Right lobe of liver (tissue), 4 donors: ENCODE measurements around the gene DYRK2.

Experiments used
- POLR2A ChIP-seq: fragments of 450-650 bp; IDR thresholded peaks from one replicate; pipeline ENCODE4 v1.6.1; 2017; ENCODE audit warnings: antibody characterized with exemption, mild to moderate bottlenecking
- TF ChIP-seq, protein P1 (sequence below), 4 donors: fragments of 200-600 bp in 3 of 4; fragments of 450-650 bp in 1 of 4; IDR thresholded peaks; one replicate each; pipeline versions ENCODE4 v1.5.1 to v1.8.0; 2016 to 2022; ENCODE audit warnings: antibody characterized with exemption in 4 of 4, mild to moderate bottlenecking in 2 of 4
- donor health status: DM: no; HTN: no; CAD: no.
- donor health status: DM: no; HTN: no; CAD: no.
- donor health status: DM: no; HTN: yes; CAD: no.

GRCh38 chr12:67693894-67694293 is 45.3 kb downstream of the DYRK2 start:
- TF ChIP-seq, protein P1, sequence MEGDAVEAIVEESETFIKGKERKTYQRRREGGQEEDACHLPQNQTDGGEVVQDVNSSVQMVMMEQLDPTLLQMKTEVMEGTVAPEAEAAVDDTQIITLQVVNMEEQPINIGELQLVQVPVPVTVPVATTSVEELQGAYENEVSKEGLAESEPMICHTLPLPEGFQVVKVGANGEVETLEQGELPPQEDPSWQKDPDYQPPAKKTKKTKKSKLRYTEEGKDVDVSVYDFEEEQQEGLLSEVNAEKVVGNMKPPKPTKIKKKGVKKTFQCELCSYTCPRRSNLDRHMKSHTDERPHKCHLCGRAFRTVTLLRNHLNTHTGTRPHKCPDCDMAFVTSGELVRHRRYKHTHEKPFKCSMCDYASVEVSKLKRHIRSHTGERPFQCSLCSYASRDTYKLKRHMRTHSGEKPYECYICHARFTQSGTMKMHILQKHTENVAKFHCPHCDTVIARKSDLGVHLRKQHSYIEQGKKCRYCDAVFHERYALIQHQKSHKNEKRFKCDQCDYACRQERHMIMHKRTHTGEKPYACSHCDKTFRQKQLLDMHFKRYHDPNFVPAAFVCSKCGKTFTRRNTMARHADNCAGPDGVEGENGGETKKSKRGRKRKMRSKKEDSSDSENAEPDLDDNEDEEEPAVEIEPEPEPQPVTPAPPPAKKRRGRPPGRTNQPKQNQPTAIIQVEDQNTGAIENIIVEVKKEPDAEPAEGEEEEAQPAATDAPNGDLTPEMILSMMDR (IDR thresholded peaks at IDR 0.05) = no peak
- no peak for TF ChIP-seq POLR2A
